Measurements from ENCODE around the gene LIMS1.

DNA sequence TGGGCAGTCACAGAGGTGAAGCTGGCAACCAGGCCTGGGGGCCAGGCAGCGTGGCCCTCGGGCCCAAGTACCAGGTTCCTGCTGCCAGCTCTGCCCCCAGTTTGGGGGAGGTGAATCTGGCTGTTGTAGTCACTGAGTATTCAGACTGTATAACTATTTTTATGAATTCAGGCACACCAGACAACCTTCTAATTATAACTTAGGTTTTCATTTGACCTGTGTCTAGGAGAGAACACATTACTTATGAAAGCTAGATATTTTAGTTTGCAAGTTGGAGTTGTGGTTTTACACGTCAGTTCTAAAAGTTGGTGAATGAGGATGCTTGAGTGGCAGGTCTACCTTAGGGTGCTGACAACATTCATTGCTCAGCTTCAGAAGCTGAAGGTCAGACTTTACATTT lies 71.7 kb downstream of the LIMS1 start:
- TF ChIP-seq, protein P1, sequence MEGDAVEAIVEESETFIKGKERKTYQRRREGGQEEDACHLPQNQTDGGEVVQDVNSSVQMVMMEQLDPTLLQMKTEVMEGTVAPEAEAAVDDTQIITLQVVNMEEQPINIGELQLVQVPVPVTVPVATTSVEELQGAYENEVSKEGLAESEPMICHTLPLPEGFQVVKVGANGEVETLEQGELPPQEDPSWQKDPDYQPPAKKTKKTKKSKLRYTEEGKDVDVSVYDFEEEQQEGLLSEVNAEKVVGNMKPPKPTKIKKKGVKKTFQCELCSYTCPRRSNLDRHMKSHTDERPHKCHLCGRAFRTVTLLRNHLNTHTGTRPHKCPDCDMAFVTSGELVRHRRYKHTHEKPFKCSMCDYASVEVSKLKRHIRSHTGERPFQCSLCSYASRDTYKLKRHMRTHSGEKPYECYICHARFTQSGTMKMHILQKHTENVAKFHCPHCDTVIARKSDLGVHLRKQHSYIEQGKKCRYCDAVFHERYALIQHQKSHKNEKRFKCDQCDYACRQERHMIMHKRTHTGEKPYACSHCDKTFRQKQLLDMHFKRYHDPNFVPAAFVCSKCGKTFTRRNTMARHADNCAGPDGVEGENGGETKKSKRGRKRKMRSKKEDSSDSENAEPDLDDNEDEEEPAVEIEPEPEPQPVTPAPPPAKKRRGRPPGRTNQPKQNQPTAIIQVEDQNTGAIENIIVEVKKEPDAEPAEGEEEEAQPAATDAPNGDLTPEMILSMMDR (IDR thresholded peaks at IDR 0.05): no peak
- no peak for TF ChIP-seq POLR2A (IDR thresholded peaks at IDR 0.05)

All from lower leg skin (tissue), 3 donors.